Ureter (tissue), 1 donor: ENCODE data around the gene NOP9. TPM values are rescaled to one million over a fixed set of nuclear protein-coding genes. Genes with fewer than 3 reads are reported as not detected.
A peak's percentile ranks its signal among the peaks of the same experiment; 100 is the strongest.

Experiments used
- DNase-seq: peaks from one replicate; pipeline ENCODE4 v3.0.0-alpha.2; 2020; ENCODE audit warnings: low spot score
- total RNA-seq: library from RNA; stranded (reverse); gene quantifications from one replicate; pipeline ENCODE4 v1.2.4, GENCODE V29; 2023
- donor health status: DM: yes; HTN: yes; CAD: no.

The NOP9 gene
- total RNA-seq, 1 donor from 2014 or later: 36.5 TPM

DNA sequence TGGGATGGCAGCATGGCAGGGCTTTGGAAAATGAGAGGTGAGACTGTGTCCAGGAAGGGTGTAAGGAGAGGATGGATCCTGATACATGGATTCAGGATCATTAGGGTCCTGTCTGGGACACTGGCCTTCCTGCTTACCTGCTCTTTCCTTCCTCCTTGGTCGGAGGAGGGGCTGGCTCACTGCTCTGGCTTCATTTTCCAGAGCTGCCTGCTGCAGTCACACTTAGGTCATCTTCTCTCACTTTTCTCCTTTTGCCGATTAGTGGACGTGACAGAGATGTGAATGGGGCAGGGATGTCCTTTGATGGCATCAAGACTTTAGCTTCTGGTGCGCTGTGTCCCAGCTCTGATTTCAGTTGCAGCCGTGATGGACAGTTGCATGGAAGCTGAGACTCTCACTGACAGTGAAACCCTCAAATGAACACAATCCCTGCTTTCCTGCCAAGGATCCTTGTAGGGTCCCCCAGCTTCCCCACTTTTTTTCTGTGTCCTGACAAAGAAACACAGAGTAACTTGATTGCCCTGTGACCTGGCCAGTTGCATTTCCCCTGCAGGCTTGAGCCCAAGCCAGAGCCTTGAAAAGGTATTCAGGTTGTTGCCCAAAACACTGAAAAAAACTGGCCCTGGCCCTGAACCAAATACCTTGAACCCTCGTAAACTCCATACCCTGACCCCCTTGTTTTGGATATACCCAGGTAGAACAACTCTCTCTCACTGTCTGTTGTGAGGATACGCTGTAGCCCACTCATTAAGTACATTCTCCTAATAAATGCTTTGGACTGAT, 8.9 kb downstream of the NOP9 start:
- no peak for DNase-seq

DNA sequence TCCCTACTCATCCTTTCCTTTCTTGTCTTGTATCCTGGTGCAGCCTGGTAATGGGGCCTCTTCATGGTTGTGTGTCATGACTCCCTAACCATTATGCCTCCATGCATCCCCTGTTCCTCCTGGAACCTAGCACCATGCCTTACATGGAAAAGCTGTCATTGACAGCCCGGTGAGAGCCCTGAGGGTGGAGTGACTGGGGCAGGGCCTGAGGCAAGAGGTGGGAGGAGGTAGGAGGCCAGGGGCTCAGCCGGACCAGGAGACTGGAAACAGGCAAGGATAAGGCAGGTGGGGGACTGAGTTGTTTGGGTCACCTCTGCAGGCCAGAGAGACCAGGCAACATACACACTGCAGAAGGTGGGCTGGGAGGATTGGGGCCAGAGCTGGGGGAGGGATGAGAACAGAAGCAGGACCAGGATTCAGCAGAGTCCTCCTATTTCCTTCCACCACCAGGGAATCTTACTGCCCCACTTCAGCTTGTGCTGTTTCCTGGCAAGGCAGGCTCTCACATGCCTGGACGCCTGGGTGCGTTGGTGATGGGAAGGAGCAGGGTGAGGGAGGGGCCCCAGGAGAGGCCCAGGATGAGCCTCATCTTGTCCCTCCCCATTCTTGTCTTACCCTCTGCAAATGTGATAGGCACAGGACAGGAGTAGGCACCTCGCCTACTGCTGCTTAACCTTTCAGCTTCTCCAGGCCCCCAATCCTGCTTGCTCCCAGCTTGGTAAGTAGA, 10.1 kb downstream of the NOP9 start, which contains the start of gene LTB4R2:
LTB4R2 (plus strand) TSS at position 603 of the 727 bp plus-strand sequence. CDS start 525 bp downstream, outside the sequence.
- DNase-seq: no peak

DNA sequence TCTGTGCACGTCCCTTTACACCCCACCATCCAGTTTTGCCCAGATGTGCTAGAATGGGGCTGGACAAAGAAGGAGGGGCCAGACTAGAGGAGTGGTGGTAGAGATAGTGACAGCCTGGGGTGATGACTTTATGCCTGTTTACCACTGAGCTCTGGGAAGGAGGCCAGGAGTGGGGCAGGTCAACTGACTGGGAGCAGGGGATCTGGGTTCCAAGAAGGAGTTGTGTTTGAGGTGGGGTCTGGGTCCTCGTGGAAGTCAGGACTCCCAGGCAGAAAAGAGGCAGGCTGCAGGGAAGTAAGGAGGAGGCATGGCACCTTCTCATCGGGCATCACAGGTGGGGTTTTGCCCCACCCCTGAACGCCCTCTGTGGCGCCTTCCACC, 10.6 kb downstream of the NOP9 start:
- DNase-seq: no peak

DNA sequence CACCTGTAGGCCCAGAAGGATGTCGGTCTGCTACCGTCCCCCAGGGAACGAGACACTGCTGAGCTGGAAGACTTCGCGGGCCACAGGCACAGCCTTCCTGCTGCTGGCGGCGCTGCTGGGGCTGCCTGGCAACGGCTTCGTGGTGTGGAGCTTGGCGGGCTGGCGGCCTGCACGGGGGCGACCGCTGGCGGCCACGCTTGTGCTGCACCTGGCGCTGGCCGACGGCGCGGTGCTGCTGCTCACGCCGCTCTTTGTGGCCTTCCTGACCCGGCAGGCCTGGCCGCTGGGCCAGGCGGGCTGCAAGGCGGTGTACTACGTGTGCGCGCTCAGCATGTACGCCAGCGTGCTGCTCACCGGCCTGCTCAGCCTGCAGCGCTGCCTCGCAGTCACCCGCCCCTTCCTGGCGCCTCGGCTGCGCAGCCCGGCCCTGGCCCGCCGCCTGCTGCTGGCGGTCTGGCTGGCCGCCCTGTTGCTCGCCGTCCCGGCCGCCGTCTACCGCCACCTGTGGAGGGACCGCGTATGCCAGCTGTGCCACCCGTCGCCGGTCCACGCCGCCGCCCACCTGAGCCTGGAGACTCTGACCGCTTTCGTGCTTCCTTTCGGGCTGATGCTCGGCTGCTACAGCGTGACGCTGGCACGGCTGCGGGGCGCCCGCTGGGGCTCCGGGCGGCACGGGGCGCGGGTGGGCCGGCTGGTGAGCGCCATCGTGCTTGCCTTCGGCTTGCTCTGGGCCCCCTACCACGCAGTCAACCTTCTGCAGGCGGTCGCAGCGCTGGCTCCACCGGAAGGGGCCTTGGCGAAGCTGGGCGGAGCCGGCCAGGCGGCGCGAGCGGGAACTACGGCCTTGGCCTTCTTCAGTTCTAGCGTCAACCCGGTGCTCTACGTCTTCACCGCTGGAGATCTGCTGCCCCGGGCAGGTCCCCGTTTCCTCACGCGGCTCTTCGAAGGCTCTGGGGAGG, 11.3 kb downstream of the NOP9 start, which contains the start of gene LTB4R:
LTB4R (plus strand) TSS at position 857 of the 959 bp plus-strand sequence. CDS start 4,150 bp downstream, outside the sequence.
- peak; percentile 79 for DNase-seq

DNA sequence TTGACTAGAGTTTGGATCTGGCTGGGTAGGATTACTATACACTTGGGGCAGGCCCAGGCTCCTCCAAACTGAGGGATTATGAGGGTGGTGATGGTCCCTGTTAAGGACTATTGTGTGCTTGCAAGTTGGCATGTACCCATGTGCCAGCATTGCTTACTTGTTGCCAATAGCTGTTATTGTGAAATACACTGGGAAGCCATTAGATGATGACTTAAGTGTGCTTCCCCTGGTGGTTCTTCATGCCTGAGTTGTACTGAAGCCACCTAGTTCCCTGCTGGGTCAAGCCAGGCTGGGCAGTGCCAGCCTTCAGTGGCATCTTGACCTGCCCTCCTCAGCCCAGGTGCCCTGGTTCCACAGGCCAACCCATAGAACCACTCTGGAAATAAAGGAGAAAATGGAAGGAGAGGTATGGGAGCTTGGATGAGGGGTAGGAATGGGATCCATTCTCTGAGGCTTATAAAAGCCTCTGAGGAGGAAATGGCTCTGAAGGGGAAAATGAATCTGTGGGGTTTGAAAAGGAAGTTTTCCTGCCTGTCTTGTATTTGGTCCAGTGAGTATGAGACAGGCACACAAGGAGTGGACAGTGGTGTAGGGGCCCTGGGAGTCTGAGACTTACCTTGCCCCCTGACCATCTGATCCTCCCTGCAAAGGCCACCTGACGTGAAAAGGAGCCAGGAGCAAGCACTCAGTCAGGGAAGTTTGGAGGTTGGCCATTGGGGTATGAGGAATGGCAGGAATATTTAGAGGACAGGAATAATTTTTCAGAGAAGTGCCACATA, 12.4 kb downstream of the NOP9 start:
- no peak for DNase-seq

DNA sequence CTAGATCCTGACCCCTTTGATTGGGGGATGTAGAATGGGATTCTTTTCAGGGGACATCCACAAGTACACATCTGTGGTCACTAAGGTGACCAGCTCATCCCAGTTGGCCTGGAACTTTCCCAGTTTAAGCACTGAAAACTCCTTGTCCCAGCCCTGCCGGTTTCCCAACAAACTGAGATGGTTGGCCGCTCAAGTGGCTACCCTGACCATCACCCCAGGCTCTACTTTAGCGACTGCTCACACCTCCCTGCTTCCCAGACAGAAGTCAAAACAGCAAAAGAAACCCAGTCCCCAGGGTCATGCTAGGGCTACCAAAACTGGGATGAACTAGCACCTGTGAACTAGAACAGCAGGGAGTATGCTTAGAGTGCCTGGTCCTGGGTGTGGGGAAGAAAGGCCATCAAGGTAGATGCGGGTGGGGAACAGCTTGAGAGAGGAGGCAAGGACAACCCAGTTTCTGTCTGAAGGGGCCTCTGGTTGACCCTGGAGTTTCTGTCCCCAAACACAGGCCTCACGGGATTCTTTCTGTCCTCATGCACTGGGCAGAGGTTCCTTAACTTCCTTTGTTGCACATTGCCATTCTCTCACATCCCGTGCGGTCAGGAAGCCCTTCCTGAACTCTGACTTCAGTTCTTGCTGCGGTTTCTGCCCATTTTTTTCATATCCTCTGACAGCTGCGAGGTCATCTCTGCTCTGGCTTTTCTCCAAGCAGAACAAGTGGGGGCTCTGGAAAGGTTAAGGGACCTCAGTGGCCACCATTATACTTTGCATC, 13.3 kb downstream of the NOP9 start:
- DNase-seq: no peak

DNA sequence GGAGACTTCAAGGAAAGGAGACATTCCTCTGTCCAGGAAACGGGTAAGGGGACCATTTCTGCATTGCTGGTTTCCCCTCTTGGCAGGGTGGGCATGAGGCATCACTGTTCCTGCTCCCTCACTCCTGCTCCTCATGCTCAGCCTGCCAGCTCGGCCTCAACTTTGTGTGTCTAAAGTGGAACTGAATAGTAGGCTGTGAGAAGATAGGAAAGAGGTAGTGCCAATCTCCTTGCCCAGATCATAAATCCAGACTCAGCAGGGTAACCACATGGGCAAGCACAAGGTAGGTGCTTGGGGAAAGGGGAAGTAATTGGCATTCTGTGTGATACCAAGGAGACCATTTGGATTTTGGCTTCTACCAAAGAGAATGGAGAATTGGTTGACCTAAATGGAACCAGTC, 14.3 kb downstream of the NOP9 start:
- no peak for DNase-seq

DNA sequence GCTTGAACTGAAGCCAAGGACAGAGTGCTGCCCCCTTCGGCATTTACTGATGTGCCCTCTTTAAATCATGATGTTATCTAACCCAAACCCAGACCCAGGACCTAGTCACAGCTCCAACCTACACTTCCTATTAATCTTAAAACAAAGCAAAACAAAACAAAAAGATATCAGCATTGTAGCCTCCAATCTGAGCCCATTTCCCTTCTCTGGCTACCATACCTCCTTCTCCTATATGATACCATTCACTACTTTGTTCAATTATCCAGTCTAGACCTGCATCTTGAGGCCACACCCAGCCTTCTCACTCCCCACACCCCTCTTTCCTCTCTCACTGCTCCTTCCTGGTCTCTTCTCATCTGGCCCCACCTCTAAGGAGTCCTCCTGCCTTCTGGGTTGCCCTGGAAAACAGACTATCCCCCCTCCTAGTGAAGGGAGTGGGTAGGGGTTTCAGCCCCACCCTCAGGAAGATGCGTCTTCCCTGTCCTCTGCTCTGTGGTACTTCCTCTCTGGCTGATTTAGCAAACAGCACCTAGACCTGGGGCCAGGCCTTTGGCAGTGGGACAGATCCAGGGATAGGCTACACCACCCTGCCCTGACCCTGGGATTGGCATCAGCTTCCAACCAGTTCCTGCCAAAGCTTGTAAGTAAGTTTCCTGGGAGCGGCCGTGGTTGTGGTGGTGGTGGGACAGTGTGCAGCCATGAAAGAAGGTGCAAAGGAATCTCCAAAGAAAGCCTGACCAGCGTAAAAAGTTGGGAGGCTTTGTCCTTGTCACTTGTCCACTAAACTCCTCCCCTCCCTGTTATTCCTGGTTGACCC, 14.9 kb downstream of the NOP9 start:
- DNase-seq: no peak

DNA sequence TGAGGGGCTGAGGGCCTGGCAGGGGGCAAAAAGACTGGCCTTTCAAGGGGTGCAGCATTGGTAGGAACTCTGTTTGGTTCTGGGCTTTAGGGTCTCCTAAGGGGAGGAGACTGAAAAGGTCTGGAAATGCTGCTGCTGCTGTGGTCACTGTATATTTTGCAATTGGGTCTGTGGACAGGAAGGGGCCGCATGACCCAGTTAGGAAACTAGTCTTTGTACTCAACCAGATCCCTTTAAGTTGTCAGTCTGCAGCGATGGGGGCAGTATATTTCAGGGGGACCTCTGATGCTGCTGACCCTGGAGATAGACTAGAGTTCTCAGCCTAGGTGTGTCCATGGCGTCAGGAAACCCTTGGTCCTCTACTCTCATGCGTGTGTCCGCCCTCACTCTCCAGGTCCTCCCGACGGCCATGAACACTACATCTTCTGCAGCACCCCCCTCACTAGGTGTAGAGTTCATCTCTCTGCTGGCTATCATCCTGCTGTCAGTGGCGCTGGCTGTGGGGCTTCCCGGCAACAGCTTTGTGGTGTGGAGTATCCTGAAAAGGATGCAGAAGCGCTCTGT, 15.7 kb downstream of the NOP9 start:
- no peak for DNase-seq

DNA sequence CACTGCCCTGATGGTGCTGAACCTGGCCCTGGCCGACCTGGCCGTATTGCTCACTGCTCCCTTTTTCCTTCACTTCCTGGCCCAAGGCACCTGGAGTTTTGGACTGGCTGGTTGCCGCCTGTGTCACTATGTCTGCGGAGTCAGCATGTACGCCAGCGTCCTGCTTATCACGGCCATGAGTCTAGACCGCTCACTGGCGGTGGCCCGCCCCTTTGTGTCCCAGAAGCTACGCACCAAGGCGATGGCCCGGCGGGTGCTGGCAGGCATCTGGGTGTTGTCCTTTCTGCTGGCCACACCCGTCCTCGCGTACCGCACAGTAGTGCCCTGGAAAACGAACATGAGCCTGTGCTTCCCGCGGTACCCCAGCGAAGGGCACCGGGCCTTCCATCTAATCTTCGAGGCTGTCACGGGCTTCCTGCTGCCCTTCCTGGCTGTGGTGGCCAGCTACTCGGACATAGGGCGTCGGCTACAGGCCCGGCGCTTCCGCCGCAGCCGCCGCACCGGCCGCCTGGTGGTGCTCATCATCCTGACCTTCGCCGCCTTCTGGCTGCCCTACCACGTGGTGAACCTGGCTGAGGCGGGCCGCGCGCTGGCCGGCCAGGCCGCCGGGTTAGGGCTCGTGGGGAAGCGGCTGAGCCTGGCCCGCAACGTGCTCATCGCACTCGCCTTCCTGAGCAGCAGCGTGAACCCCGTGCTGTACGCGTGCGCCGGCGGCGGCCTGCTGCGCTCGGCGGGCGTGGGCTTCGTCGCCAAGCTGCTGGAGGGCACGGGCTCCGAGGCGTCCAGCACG, 16.4 kb downstream of the NOP9 start:
- DNase-seq: no peak

DNA sequence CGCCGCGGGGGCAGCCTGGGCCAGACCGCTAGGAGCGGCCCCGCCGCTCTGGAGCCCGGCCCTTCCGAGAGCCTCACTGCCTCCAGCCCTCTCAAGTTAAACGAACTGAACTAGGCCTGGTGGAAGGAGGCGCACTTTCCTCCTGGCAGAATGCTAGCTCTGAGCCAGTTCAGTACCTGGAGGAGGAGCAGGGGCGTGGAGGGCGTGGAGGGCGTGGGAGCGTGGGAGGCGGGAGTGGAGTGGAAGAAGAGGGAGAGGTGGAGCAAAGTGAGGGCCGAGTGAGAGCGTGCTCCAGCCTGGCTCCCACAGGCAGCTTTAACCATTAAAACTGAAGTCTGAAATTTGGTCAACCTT, 16.9 kb downstream of the NOP9 start:
- no peak for DNase-seq

DNA sequence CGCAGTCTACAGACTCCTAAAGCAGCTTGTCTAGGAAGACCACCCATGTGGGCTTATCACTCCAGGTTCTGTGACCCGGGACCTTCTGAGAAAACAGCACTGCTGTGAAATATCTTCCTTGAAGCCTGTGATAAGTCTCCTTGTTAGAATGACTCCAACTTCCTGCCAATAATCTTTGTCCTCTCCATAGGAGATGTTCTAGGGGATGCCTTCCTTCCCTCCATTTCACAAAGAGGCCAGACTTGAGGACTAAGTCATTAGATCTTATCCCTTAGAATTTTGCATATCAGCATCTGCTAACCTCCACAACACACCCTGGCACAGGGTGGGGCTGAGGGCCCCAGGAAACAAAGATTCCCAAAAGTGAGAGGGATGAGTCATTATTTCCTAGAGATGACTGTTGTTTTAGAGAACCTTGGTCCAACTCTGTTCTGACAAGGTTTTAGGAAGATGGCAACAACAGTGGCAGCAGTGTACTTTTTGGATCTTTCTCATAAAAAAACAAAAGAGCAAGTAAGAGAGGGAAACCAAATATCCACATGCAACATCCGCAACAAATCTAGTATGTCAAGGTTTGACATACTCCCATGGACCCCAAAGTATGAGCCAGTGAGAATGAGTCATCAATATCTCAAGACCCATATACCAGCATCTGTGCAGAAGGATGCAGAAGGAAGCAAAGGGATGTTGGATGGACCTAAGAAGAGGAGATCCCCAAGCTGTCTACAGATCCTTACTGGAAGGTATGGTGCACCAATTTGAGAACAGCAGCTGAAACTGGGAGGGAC, 17.7 kb downstream of the NOP9 start:
- no peak for DNase-seq

DNA sequence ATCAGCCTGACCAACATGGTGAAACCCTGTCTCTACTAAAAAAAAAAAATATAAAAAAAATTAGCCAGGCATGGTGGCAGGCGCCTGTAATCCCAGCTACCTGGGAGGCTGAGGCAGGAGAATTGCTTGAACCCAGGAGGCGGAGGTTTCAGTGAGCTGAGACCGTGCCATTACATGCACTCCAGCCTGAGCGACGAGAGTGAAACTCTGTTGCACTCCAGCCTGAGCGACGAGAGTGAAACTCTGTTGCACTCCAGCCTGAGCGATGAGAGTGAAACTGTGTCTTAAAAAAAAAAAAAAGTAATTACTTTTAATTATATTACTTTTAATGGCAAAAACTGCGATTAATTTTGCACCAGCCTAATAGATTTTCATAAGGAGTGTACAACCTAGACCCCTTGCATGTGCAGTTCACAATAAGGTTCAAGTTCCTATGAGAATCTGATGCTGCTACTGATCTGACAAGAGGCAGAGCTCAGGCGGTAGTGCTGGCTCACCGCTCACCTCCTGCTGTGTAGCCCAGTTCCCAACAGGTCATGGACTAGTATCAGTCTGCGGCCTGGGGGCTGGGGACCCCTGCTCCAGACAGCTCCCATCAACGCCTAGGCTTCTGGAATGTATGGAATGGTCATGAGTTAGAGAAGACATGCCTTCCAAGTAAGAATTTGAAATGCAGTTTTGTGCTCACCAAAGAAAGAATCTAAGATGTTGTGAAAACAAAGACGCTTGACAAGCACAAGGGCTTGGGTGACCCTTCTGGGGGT, 21.7 kb downstream of the NOP9 start:
- no peak for DNase-seq

DNA sequence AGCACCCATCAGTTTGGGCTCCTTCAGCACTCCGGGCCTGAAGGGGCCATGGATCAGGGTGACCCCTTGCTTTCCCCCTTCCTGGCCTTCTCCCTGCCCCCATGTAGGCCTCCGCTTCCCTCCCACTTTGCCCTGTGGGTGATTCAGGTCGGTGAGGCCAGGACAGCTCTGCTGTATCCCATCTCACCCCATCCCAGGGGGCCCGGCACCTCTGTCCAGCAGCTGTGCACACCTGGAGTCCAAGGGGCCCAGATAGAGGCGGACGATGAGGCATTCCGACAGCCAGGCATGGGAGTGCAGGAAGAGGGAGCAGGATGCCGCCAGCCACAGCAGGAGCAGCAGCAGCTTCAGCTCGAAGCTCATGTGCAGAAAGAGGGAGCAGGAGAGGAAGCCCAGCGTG, 23.0 kb downstream of the NOP9 start:
- DNase-seq: no peak

DNA sequence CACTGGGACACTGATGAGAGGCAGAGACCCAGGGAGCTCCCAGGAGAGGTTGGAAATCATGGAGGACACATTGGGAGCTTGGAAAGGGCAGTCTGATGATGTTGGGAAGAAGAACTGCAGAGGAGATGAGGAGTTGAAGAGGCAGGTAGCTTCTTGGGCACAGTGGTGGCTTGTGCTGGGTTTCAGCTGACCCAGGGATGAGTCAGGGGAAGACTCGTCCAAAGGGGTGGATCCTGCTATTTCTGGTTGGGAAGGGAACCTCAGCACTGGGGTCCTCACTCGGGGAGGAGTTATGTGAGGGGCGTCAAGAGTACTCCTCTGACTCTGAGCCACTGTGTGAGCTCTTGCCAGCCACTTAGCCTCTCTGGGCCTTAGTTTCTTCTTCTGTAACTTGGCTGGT, 23.7 kb downstream of the NOP9 start:
- DNase-seq: no peak

DNA sequence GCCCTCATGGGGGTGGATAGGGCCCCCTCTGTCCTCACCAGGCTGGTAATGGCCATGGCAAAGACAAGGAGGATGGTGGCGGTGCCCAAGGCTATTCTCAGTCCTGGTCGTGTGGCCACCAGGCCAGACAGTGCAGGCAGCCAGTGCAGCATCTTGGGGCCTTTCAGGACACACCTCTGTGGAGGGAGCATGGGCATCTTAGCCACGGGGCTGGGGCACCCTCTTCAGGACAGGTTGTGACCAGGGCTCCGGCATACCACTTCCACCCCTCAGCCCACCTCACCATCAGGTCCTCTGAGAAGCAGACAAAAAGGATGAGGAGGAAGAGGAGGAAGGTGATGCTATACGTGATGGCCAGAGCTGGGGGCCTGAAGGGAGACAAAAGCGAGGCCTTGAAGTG, 24.4 kb downstream of the NOP9 start:
- no peak for DNase-seq

DNA sequence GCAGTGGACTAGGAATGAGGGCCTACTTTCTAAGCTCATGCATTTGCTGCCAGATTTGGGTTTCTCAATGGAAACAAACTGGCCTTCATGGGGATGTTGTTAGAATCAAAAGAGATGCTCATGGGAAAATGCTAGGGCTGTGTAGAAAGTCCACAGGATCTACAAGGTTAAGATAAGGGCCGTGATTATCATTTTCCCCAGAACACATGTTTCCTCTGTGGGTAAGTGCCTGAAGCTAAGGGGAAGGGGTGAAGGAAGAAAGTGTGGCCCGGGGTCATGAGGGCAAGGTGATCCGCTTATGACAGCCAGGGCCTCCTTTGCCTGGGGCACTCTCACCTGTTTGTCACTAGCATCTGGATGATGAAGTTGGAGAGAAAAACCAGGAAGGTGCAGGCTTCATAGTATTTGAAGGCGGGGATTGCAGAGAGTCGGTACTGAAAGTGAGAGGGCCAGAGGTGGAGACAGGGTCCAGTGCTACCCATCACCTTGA, 25.4 kb downstream of the NOP9 start:
- no peak for DNase-seq
